Nephron (organoid): ENCODE results near the gene DCP2.

Experiments used
- H3K27ac Mint-ChIP-seq, 3 experiments: 2 replicates each; pipeline ENCODE4 v1.8.0; 2020; ENCODE audit warnings: mixed read lengths in 3 of 3, mild to moderate bottlenecking in 2 of 3, moderate library complexity in 1 of 3
- H3K27me3 Mint-ChIP-seq: 2 replicates; pipeline ENCODE4 v1.8.0; 2021; ENCODE audit warnings: low read depth, mild to moderate bottlenecking, moderate library complexity, mixed read lengths
- H3K36me3 Mint-ChIP-seq: 2 replicates; pipeline ENCODE4 v1.8.0; 2020; ENCODE audit warnings: low read depth, mixed read lengths
- H3K4me1 Mint-ChIP-seq: 2 replicates; pipeline ENCODE4 v1.8.0; 2020; ENCODE audit warnings: mixed read lengths
- H3K4me3 Mint-ChIP-seq, 3 experiments: 2 replicates each; pipeline ENCODE4 v1.8.0; 2020; ENCODE audit warnings: mild to moderate bottlenecking in 3 of 3, mixed read lengths in 3 of 3, moderate library complexity in 2 of 3
- H3K9me3 Mint-ChIP-seq: 2 replicates; pipeline ENCODE4 v1.8.0; 2020; ENCODE audit warnings: mixed read lengths
- CTCF ChIP-seq, 3 experiments: fragments of 200-600 bp; sonication (generic); IDR thresholded peaks; one replicate each; pipeline ENCODE4 v1.5.0; 2021; ENCODE audit warnings: antibody characterized with exemption in 3 of 3; ENCODE audit not compliant: unreplicated experiment in 3 of 3

DCP2 gene

GRCh38 chr5:113063927-113064326, 87.3 kb downstream of the DCP2 start:
- peaks cover 84% of the 10 kb centered on the region for H3K4me1 Mint-ChIP-seq
- no peak for TF ChIP-seq CTCF (IDR thresholded peaks at IDR 0.05; ENCODE audit: unreplicated experiment in 3 of 3)
- H3K9me3 Mint-ChIP-seq, result no peaks in the 10 kb centered on the region
- H3K4me3 Mint-ChIP-seq, result peak overlapping the region in 2 of 3 experiments; percentile 5 to 50
- H3K36me3 Mint-ChIP-seq, result peaks cover 61% of the 10 kb centered on the region
- no peaks in the 10 kb centered on the region for H3K27me3 Mint-ChIP-seq
- H3K27ac Mint-ChIP-seq, result peak overlapping the region; percentile 47 to 73 (median 58)

GRCh38 chr5:113064806-113065205, 88.2 kb downstream of the DCP2 start:
- Mint-ChIP-seq H3K27me3 (no peaks in the 10 kb centered on the region), H3K9me3 (no peaks in the 10 kb centered on the region), H3K36me3 (peaks cover 63% of the 10 kb centered on the region), H3K27ac (peak overlapping the region; percentile 47 to 73 (median 58)), H3K4me3 (no peak overlapping the region), H3K4me1 (peaks cover 75% of the 10 kb centered on the region)
- no peak for TF ChIP-seq CTCF (IDR thresholded peaks at IDR 0.05; ENCODE audit: unreplicated experiment in 3 of 3)

GRCh38 chr5:113065626-113066025, 89.0 kb downstream of the DCP2 start:
- Mint-ChIP-seq H3K27me3 (no peaks in the 10 kb centered on the region), H3K9me3 (no peaks in the 10 kb centered on the region), H3K4me1 (peaks cover 69% of the 10 kb centered on the region), H3K36me3 (peaks cover 69% of the 10 kb centered on the region), H3K27ac (peak overlapping the region in 2 of 3 experiments; percentile 23 to 47), H3K4me3 (no peak overlapping the region)
- TF ChIP-seq CTCF (IDR thresholded peaks at IDR 0.05; ENCODE audit: unreplicated experiment in 3 of 3), result no peak

- Mint-ChIP-seq H3K4me3 (no peak overlapping the region), H3K9me3 (no peaks in the 10 kb centered on the region), H3K4me1 (peaks cover 49% of the 10 kb centered on the region), H3K27me3 (no peaks in the 10 kb centered on the region), H3K27ac (peak overlapping the region; percentile 58 to 84 (median 74)), H3K36me3 (peaks cover 72% of the 10 kb centered on the region)
- no peak for TF ChIP-seq CTCF (IDR thresholded peaks at IDR 0.05; ENCODE audit: unreplicated experiment in 3 of 3)
Measured at GRCh38 chr5:113067635-113068344, 91.2 kb downstream of the DCP2 start.

- Mint-ChIP-seq H3K36me3 (peaks cover 72% of the 10 kb centered on the region), H3K4me1 (peaks cover 42% of the 10 kb centered on the region), H3K9me3 (no peaks in the 10 kb centered on the region), H3K27ac (peak overlapping the region in 1 of 3 experiments; percentile 61), H3K27me3 (no peaks in the 10 kb centered on the region), H3K4me3 (no peak overlapping the region)
- TF ChIP-seq CTCF (IDR thresholded peaks at IDR 0.05; ENCODE audit: unreplicated experiment in 3 of 3), result no peak
Measured at GRCh38 chr5:113068559-113068958, 92.0 kb downstream of the DCP2 start.
